ENCODE data around the gene SEMA5A.

Gene SEMA5A

GRCh38 chr5:9505225-9505624 lies 40.6 kb downstream of the SEMA5A start:
- H3K27me3 ChIP-seq (ENCODE audit: low read depth, low read length): no peaks in the 10 kb centered on the region
- no peak overlapping the region for H3K27ac ChIP-seq (ENCODE audit: low read length)
- no peak overlapping the region for H3K4me3 ChIP-seq (ENCODE audit: low read depth in 1 of 2, low read length in 2 of 2)
- H3K4me1 ChIP-seq (ENCODE audit: control insufficient read depth in 1 of 2, insufficient read depth in 2 of 2, low read length in 2 of 2): no peaks in the 10 kb centered on the region
- H3K9me3 ChIP-seq (ENCODE audit: control insufficient read depth in 1 of 2, low read length in 2 of 2): no peaks in the 10 kb centered on the region
- no peaks in the 10 kb centered on the region for H3K36me3 ChIP-seq (ENCODE audit: control insufficient read depth in 1 of 2, insufficient read depth in 2 of 2, low read length in 2 of 2)

- H3K4me1 ChIP-seq (ENCODE audit: control insufficient read depth in 1 of 2, insufficient read depth in 2 of 2, low read length in 2 of 2): no peaks in the 10 kb centered on the region
- no peak overlapping the region for H3K27ac ChIP-seq (ENCODE audit: low read length)
- H3K36me3 ChIP-seq (ENCODE audit: control insufficient read depth in 1 of 2, insufficient read depth in 2 of 2, low read length in 2 of 2): no peaks in the 10 kb centered on the region
- no peak overlapping the region for H3K4me3 ChIP-seq (ENCODE audit: low read depth in 1 of 2, low read length in 2 of 2)
- no peaks in the 10 kb centered on the region for H3K9me3 ChIP-seq (ENCODE audit: control insufficient read depth in 1 of 2, low read length in 2 of 2)
- no peaks in the 10 kb centered on the region for H3K27me3 ChIP-seq (ENCODE audit: low read depth, low read length)
Observed at GRCh38 chr5:9502864-9503263, 43.0 kb downstream of the SEMA5A start.

- Histone ChIP-seq H3K27me3 (ENCODE audit: low read depth, low read length) (no peaks in the 10 kb centered on the region), H3K4me1 (ENCODE audit: control insufficient read depth in 1 of 2, insufficient read depth in 2 of 2, low read length in 2 of 2) (no peaks in the 10 kb centered on the region), H3K36me3 (ENCODE audit: control insufficient read depth in 1 of 2, insufficient read depth in 2 of 2, low read length in 2 of 2) (no peaks in the 10 kb centered on the region), H3K27ac (ENCODE audit: low read length) (no peak overlapping the region), H3K4me3 (ENCODE audit: low read depth in 1 of 2, low read length in 2 of 2) (no peak overlapping the region), H3K9me3 (ENCODE audit: control insufficient read depth in 1 of 2, low read length in 2 of 2) (no peaks in the 10 kb centered on the region)
Observed at GRCh38 chr5:9502050-9502834, 43.6 kb downstream of the SEMA5A start.

GRCh38 chr5:9500625-9501024 lies 45.2 kb downstream of the SEMA5A start:
- H3K27me3 ChIP-seq (ENCODE audit: low read depth, low read length): no peaks in the 10 kb centered on the region
- no peaks in the 10 kb centered on the region for H3K9me3 ChIP-seq (ENCODE audit: control insufficient read depth in 1 of 2, low read length in 2 of 2)
- no peak overlapping the region for H3K4me3 ChIP-seq (ENCODE audit: low read depth in 1 of 2, low read length in 2 of 2)
- no peaks in the 10 kb centered on the region for H3K4me1 ChIP-seq (ENCODE audit: control insufficient read depth in 1 of 2, insufficient read depth in 2 of 2, low read length in 2 of 2)
- no peaks in the 10 kb centered on the region for H3K36me3 ChIP-seq (ENCODE audit: control insufficient read depth in 1 of 2, insufficient read depth in 2 of 2, low read length in 2 of 2)
- no peak overlapping the region for H3K27ac ChIP-seq (ENCODE audit: low read length)

GRCh38 chr5:9500193-9500592 lies 45.7 kb downstream of the SEMA5A start:
- Histone ChIP-seq H3K9me3 (ENCODE audit: control insufficient read depth in 1 of 2, low read length in 2 of 2) (no peaks in the 10 kb centered on the region), H3K4me3 (ENCODE audit: low read depth in 1 of 2, low read length in 2 of 2) (no peak overlapping the region), H3K4me1 (ENCODE audit: control insufficient read depth in 1 of 2, insufficient read depth in 2 of 2, low read length in 2 of 2) (no peaks in the 10 kb centered on the region), H3K27me3 (ENCODE audit: low read depth, low read length) (no peaks in the 10 kb centered on the region), H3K36me3 (ENCODE audit: control insufficient read depth in 1 of 2, insufficient read depth in 2 of 2, low read length in 2 of 2) (no peaks in the 10 kb centered on the region), H3K27ac (ENCODE audit: low read length) (no peak overlapping the region)

GRCh38 chr5:9499498-9499876 lies 46.4 kb downstream of the SEMA5A start:
- Histone ChIP-seq H3K4me3 (ENCODE audit: low read depth in 1 of 2, low read length in 2 of 2) (no peak overlapping the region), H3K36me3 (ENCODE audit: control insufficient read depth in 1 of 2, insufficient read depth in 2 of 2, low read length in 2 of 2) (no peaks in the 10 kb centered on the region), H3K9me3 (ENCODE audit: control insufficient read depth in 1 of 2, low read length in 2 of 2) (no peaks in the 10 kb centered on the region), H3K27me3 (ENCODE audit: low read depth, low read length) (no peaks in the 10 kb centered on the region), H3K4me1 (ENCODE audit: control insufficient read depth in 1 of 2, insufficient read depth in 2 of 2, low read length in 2 of 2) (no peaks in the 10 kb centered on the region), H3K27ac (ENCODE audit: low read length) (no peak overlapping the region)

GRCh38 chr5:9498541-9499497 lies 47.1 kb downstream of the SEMA5A start:
- no peak overlapping the region for H3K4me3 ChIP-seq (ENCODE audit: low read depth in 1 of 2, low read length in 2 of 2)
- no peak overlapping the region for H3K27ac ChIP-seq (ENCODE audit: low read length)
- no peaks in the 10 kb centered on the region for H3K36me3 ChIP-seq (ENCODE audit: control insufficient read depth in 1 of 2, insufficient read depth in 2 of 2, low read length in 2 of 2)
- no peaks in the 10 kb centered on the region for H3K4me1 ChIP-seq (ENCODE audit: control insufficient read depth in 1 of 2, insufficient read depth in 2 of 2, low read length in 2 of 2)
- no peaks in the 10 kb centered on the region for H3K27me3 ChIP-seq (ENCODE audit: low read depth, low read length)
- H3K9me3 ChIP-seq (ENCODE audit: control insufficient read depth in 1 of 2, low read length in 2 of 2): no peaks in the 10 kb centered on the region

GRCh38 chr5:9497347-9497746 lies 48.5 kb downstream of the SEMA5A start:
- no peaks in the 10 kb centered on the region for H3K27me3 ChIP-seq (ENCODE audit: low read depth, low read length)
- no peaks in the 10 kb centered on the region for H3K4me1 ChIP-seq (ENCODE audit: control insufficient read depth in 1 of 2, insufficient read depth in 2 of 2, low read length in 2 of 2)
- no peak overlapping the region for H3K27ac ChIP-seq (ENCODE audit: low read length)
- no peak overlapping the region for H3K4me3 ChIP-seq (ENCODE audit: low read depth in 1 of 2, low read length in 2 of 2)
- H3K9me3 ChIP-seq (ENCODE audit: control insufficient read depth in 1 of 2, low read length in 2 of 2): no peaks in the 10 kb centered on the region
- no peaks in the 10 kb centered on the region for H3K36me3 ChIP-seq (ENCODE audit: control insufficient read depth in 1 of 2, insufficient read depth in 2 of 2, low read length in 2 of 2)

GRCh38 chr5:9496801-9497200 lies 49.1 kb downstream of the SEMA5A start:
- Histone ChIP-seq H3K4me1 (ENCODE audit: control insufficient read depth in 1 of 2, insufficient read depth in 2 of 2, low read length in 2 of 2) (no peaks in the 10 kb centered on the region), H3K9me3 (ENCODE audit: control insufficient read depth in 1 of 2, low read length in 2 of 2) (no peaks in the 10 kb centered on the region), H3K27ac (ENCODE audit: low read length) (no peak overlapping the region), H3K27me3 (ENCODE audit: low read depth, low read length) (no peaks in the 10 kb centered on the region), H3K36me3 (ENCODE audit: control insufficient read depth in 1 of 2, insufficient read depth in 2 of 2, low read length in 2 of 2) (no peaks in the 10 kb centered on the region), H3K4me3 (ENCODE audit: low read depth in 1 of 2, low read length in 2 of 2) (no peak overlapping the region)

GRCh38 chr5:9495121-9495520 lies 50.8 kb downstream of the SEMA5A start:
- H3K27ac ChIP-seq (ENCODE audit: low read length): no peak overlapping the region
- H3K4me1 ChIP-seq (ENCODE audit: control insufficient read depth in 1 of 2, insufficient read depth in 2 of 2, low read length in 2 of 2): no peaks in the 10 kb centered on the region
- H3K9me3 ChIP-seq (ENCODE audit: control insufficient read depth in 1 of 2, low read length in 2 of 2): no peaks in the 10 kb centered on the region
- H3K27me3 ChIP-seq (ENCODE audit: low read depth, low read length): no peaks in the 10 kb centered on the region
- H3K36me3 ChIP-seq (ENCODE audit: control insufficient read depth in 1 of 2, insufficient read depth in 2 of 2, low read length in 2 of 2): no peaks in the 10 kb centered on the region
- no peak overlapping the region for H3K4me3 ChIP-seq (ENCODE audit: low read depth in 1 of 2, low read length in 2 of 2)

- Histone ChIP-seq H3K36me3 (ENCODE audit: control insufficient read depth in 1 of 2, insufficient read depth in 2 of 2, low read length in 2 of 2) (no peaks in the 10 kb centered on the region), H3K4me3 (ENCODE audit: low read depth in 1 of 2, low read length in 2 of 2) (no peak overlapping the region), H3K4me1 (ENCODE audit: control insufficient read depth in 1 of 2, insufficient read depth in 2 of 2, low read length in 2 of 2) (no peaks in the 10 kb centered on the region), H3K9me3 (ENCODE audit: control insufficient read depth in 1 of 2, low read length in 2 of 2) (no peaks in the 10 kb centered on the region), H3K27ac (ENCODE audit: low read length) (no peak overlapping the region), H3K27me3 (ENCODE audit: low read depth, low read length) (no peaks in the 10 kb centered on the region)
Observed at GRCh38 chr5:9494301-9494700, 51.6 kb downstream of the SEMA5A start.
